AG04450 (cell line): ENCODE results near the gene INTS2. TPM values are rescaled to one million over a fixed set of nuclear protein-coding genes. Genes with fewer than 3 reads are reported as not detected.

Source experiments
- CTCF ChIA-PET: fragments of 300-600, 350-600 bp; formaldehyde crosslinking; extraction: SDS; loops from one replicate; lab custom pipeline; 2022; ENCODE audit warnings: antibody characterized with exemption, inconsistent platforms; lab: Charles Lee
- POLR2A ChIA-PET: fragments of 350-600 bp; formaldehyde crosslinking; extraction: SDS; loops from one replicate; lab custom pipeline; 2021; ENCODE audit warnings: antibody characterized with exemption, inconsistent platforms; lab: Yijun Ruan, JAX
- DNase-seq: peaks from one replicate; pipeline ENCODE4 v3.0.0-alpha.2; 2011; ENCODE audit warnings: low read depth, low spot score
- H3K27ac ChIP-seq: one replicate; pipeline ENCODE4 v1.5.1; 2012; ENCODE audit warnings: low read depth, low read length, control low read depth
- H3K27me3 ChIP-seq: one replicate; pipeline ENCODE4 v1.6.0; 2012; ENCODE audit warnings: low read length; ENCODE audit not compliant: control insufficient read depth, insufficient read depth
- H3K4me3 ChIP-seq: 2 replicates; pipeline ENCODE4 v1.5.1; 2011; ENCODE audit warnings: mild to moderate bottlenecking, low read depth, low read length, control low read depth
- H3K9me3 ChIP-seq: 2 replicates; pipeline ENCODE4 v1.5.1; 2012; ENCODE audit warnings: low read length; ENCODE audit not compliant: control insufficient read depth, insufficient read depth
- polyA plus RNA-seq: library from polyadenylated mRNA; depleted of rRNA; stranded (reverse); fragments of >200 nt; gene quantifications from 2 replicates; pipeline ENCODE4 v1.2.3, GENCODE V29; 2011; rRNA removed
- small RNA-seq: library from RNA; depleted of rRNA; stranded (forward); fragments of <200 nt; gene quantifications from one replicate; pipeline ENCODE3, GENCODE V24; 2012; ENCODE audit warnings: low read depth; ENCODE audit not compliant: insufficient read length
- TF ChIP-seq, protein P1 (sequence below): IDR thresholded peaks from 2 replicates; pipeline ENCODE4 v1.5.1; 2011; ENCODE audit warnings: low read depth, low read length, control low read depth, inconsistent platforms

Gene INTS2
- polyA plus RNA-seq, 1 experiment = 10.4 TPM

DNA sequence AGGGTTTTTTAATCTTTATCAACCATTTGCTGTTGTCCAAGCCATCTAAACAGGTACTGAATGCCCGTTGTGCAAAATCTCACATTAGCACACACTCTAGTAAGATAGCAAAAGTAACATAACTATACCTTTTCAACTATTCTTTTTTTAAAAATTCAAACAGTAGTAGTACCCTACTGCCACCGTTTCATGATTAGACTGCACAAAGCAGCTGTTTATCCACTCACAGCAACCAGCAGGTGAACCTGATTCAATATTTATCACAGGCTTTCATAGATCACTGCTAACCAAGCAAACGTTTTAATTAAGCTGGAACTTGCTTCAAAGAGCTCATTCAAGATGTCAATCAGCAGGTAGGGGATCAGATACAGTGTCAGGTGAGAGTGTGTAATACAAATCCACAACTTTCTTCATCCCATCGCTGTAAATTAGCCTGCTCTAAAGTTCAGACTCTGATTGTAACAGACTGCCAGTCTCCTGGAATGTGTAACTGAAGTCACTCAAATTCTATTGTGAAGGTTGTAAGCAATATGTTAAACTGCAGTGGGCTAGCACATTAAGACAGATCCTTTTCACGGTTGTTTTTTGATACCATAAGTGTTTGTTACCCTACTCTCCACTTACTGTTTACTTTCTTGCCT, 111.8 kb downstream of the INTS2 start:
- ChIA-PET POLR2A (no interaction called here), CTCF (interaction anchor here (1.1 kb wide), 1 partner anchor 21 kb away, joined by 3 read pairs; no protein-coding TSS in a partner anchor)
- no peak overlapping the region for H3K27ac ChIP-seq
- TF ChIP-seq, protein P1, sequence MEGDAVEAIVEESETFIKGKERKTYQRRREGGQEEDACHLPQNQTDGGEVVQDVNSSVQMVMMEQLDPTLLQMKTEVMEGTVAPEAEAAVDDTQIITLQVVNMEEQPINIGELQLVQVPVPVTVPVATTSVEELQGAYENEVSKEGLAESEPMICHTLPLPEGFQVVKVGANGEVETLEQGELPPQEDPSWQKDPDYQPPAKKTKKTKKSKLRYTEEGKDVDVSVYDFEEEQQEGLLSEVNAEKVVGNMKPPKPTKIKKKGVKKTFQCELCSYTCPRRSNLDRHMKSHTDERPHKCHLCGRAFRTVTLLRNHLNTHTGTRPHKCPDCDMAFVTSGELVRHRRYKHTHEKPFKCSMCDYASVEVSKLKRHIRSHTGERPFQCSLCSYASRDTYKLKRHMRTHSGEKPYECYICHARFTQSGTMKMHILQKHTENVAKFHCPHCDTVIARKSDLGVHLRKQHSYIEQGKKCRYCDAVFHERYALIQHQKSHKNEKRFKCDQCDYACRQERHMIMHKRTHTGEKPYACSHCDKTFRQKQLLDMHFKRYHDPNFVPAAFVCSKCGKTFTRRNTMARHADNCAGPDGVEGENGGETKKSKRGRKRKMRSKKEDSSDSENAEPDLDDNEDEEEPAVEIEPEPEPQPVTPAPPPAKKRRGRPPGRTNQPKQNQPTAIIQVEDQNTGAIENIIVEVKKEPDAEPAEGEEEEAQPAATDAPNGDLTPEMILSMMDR = no peak
- H3K9me3 ChIP-seq = peaks cover 3% of the 10 kb centered on the region; the same call in 1 of the 2 replicates
- H3K27me3 ChIP-seq = no peaks in the 10 kb centered on the region
- DNase-seq = no peak
- H3K4me3 ChIP-seq = no peak overlapping the region

Small RNA genes within 50 kb of the gene (small RNA-seq; reads per million reads assigned to genes)
- not detected for gene RF00019

Other genes starting within 250 kb of the INTS2 start
- gene BRIP1, start 64.5 kb downstream of the INTS2 start, polyA plus RNA-seq = 3.4 and 5.0 TPM in 2 replicates
- gene MED13, start 137.3 kb upstream of the INTS2 start, polyA plus RNA-seq = 27.9 and 35.2 TPM in 2 replicates